HepG2 (cell line): ENCODE results near the gene IL17C. TPM values are rescaled to one million over a fixed set of nuclear protein-coding genes. Genes with fewer than 3 reads are reported as not detected.

ENCODE experiments used
- ARID3A ChIP-seq: IDR thresholded peaks from 2 replicates; pipeline ENCODE4 v1.6.1; 2012; ENCODE audit warnings: low read depth, low read length, improper control_type of control experiment
- CBX2 ChIP-seq, 2 experiments: fragments of 200-600 bp in 1 of 2; sonication (generic); formaldehyde crosslinking in 1 of 2; IDR thresholded peaks; 2 replicates each; pipeline versions ENCODE4 v1.7.0 to v1.8.1; 2018 to 2022; ENCODE audit warnings: low read depth in 2 of 2, low read length in 1 of 2, mild to moderate bottlenecking in 1 of 2, missing genetic modification reagents in 1 of 2
- CREB1 ChIP-seq, 2 experiments: fragments of 450-650 bp in 1 of 2; IDR thresholded peaks; 2 replicates each; pipeline ENCODE4 v1.6.1; 2016 to 2017; ENCODE audit warnings: control low read depth in 1 of 2, mild to moderate bottlenecking in 1 of 2, missing compliant biosample characterization in 1 of 2, missing genetic modification characterization in 1 of 2
- DNMT1 ChIP-seq: sonication (generic); formaldehyde crosslinking; IDR thresholded peaks from 2 replicates; pipeline ENCODE4 v1.5.1; 2020; ENCODE audit warnings: mild to moderate bottlenecking, missing genetic modification reagents
- FOSL1 ChIP-seq: sonication (generic); formaldehyde crosslinking; IDR thresholded peaks from 2 replicates; pipeline ENCODE4 v1.9.0; 2021; ENCODE audit warnings: missing genetic modification reagents, borderline replicate concordance
- GATAD1 ChIP-seq: IDR thresholded peaks from 2 replicates; pipeline ENCODE4 v1.6.1; 2016; ENCODE audit warnings: missing genetic modification reagents, missing compliant biosample characterization
- MXD1 ChIP-seq: sonication (generic); formaldehyde crosslinking; IDR thresholded peaks from 2 replicates; pipeline ENCODE4 v1.4.0; 2020; ENCODE audit warnings: mild to moderate bottlenecking, missing genetic modification reagents
- NFATC3 ChIP-seq: sonication (generic); formaldehyde crosslinking; IDR thresholded peaks from 2 replicates; pipeline ENCODE4 v1.5.1; 2020; ENCODE audit warnings: mild to moderate bottlenecking, missing genetic modification reagents
- PITX1 ChIP-seq: sonication (generic); formaldehyde crosslinking; IDR thresholded peaks from 2 replicates; pipeline ENCODE4 v1.5.1; 2020; ENCODE audit warnings: mild to moderate bottlenecking, missing genetic modification reagents
- SAFB2 ChIP-seq: sonication (generic); formaldehyde crosslinking; IDR thresholded peaks from 2 replicates; pipeline ENCODE4 v1.5.1; 2020; ENCODE audit warnings: missing genetic modification reagents, low read depth, mild to moderate bottlenecking, borderline replicate concordance
- SALL1 ChIP-seq: sonication (generic); formaldehyde crosslinking; IDR thresholded peaks from 2 replicates; pipeline ENCODE4 v1.8.0; 2022; ENCODE audit warnings: mild to moderate bottlenecking, missing genetic modification reagents
- SMARCC2 ChIP-seq: fragments of 450-650 bp; IDR thresholded peaks from 2 replicates; pipeline ENCODE4 v1.6.1; 2017; ENCODE audit warnings: antibody characterized with exemption, mild to moderate bottlenecking
- XBP1 ChIP-seq: sonication (generic); formaldehyde crosslinking; IDR thresholded peaks from 2 replicates; pipeline ENCODE4 v1.5.0; 2020; ENCODE audit warnings: missing genetic modification reagents
- ZNF20 ChIP-seq: sonication (generic); formaldehyde crosslinking; IDR thresholded peaks from 2 replicates; pipeline ENCODE4 v1.4.0; 2020; ENCODE audit warnings: mild to moderate bottlenecking, moderate library complexity, missing genetic modification reagents
- ZNF230 ChIP-seq: sonication (generic); formaldehyde crosslinking; IDR thresholded peaks from 2 replicates; pipeline ENCODE4 v1.4.0; 2020; ENCODE audit warnings: mild to moderate bottlenecking, missing genetic modification reagents
- ZNF317 ChIP-seq: sonication (generic); formaldehyde crosslinking; IDR thresholded peaks from 2 replicates; pipeline ENCODE4 v1.5.0; 2020; ENCODE audit warnings: mild to moderate bottlenecking, missing genetic modification reagents
- ZNF44 ChIP-seq: sonication (generic); formaldehyde crosslinking; IDR thresholded peaks from 2 replicates; pipeline ENCODE4 v1.5.1; 2020; ENCODE audit warnings: mild to moderate bottlenecking, missing genetic modification reagents
- ZNF513 ChIP-seq: sonication (generic); formaldehyde crosslinking; conservative IDR thresholded peaks from 2 replicates; pipeline ENCODE4 v1.5.0; 2020; ENCODE audit warnings: missing genetic modification reagents
- ZNF567 ChIP-seq: sonication (generic); formaldehyde crosslinking; IDR thresholded peaks from 2 replicates; pipeline ENCODE4 v1.8.1; 2023; ENCODE audit warnings: mild to moderate bottlenecking, missing genetic modification reagents, borderline replicate concordance
- ZNF672 ChIP-seq: sonication (generic); formaldehyde crosslinking; IDR thresholded peaks from 2 replicates; pipeline ENCODE4 v1.8.1; 2022; ENCODE audit warnings: missing genetic modification reagents
- ZNF766 ChIP-seq: sonication (generic); formaldehyde crosslinking; IDR thresholded peaks from 2 replicates; pipeline ENCODE4 v1.5.0; 2020; ENCODE audit warnings: missing genetic modification reagents, borderline replicate concordance
- ZNF770 ChIP-seq: sonication (generic); formaldehyde crosslinking; IDR thresholded peaks from 2 replicates; pipeline ENCODE4 v1.5.0; 2020; ENCODE audit warnings: mild to moderate bottlenecking, missing genetic modification reagents
- ZNF782 ChIP-seq: sonication (generic); formaldehyde crosslinking; IDR thresholded peaks from 2 replicates; pipeline ENCODE4 v1.4.0; 2020; ENCODE audit warnings: missing genetic modification reagents, mild to moderate bottlenecking, borderline replicate concordance
- polyA plus RNA-seq, 8 experiments: library from polyadenylated mRNA; depleted of rRNA in 3 of 8; stranded (reverse) in 7 of 8; unstranded in 1 of 8; fragments of >200 nt; fragmentation: Illumina TruSeq in 4 of 8; extraction: Trizol in 4 of 8; gene quantifications; 2 replicates each; pipeline versions ENCODE4 v1.2.1 to v1.2.3, GENCODE V29; 2011 to 2016; ENCODE audit warnings: low read depth in 4 of 8, missing spikeins in 1 of 8, mixed read lengths in 1 of 8; ENCODE audit not compliant: insufficient read depth in 1 of 8
- total RNA-seq, 5 experiments: library from RNA; depleted of rRNA; stranded (reverse); fragments of >200 nt; fragmentation: Illumina TruSeq; extraction: Trizol; gene quantifications; 2 replicates each; pipeline ENCODE4 v1.2.3, GENCODE V29; 2016; ENCODE audit warnings: low read depth in 1 of 5

IL17C gene
- total and polyA plus RNA-seq, 2 of the 13 experiments (the other 11 are each of a cell fraction or from before 2014, with no cell fraction given) = not detected

DNA sequence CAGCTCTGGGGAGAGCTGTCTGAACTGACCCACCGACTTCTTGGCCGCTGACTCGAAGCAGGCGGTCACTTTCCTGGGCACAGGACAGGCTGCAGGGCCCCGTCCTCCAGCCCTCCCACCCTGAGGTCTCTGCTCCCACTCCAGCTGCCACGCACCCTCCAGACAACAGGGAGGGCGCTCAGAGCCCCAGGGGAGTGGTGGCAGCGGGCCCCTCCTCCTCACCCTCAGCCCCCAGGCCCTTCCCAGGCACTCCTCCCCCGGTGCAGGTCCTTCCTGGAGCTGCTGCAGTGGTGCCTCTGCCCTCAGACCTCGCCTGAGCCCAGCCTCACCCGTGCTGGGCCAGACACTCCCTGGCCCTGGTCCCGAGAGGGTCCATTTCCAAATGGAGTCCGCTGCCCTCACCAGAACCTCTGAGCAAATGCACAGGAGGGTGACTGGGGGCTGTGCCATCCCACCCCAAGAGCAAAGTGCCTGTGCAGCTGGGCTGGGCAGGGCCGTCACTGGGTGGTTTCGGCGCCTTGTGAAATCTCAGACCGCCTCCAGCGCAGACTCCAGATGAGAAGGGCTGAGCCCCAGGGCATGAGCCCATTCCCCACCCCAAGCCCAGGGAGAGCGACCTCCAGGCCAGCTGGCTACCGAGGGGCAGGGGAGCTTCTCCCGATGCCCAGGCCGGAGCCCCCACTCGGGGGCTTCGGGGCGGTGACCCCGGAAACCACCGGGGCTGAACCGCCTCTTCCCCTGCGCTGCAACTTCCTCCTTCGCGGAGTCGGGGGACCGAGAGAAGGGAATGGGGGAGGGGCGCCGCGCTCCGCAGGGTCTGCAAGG, 11.8 kb downstream of the IL17C start (continued):
- peak; percentile 46; the same call in 1 of the 2 replicates for TF ChIP-seq ZNF317 (CRISPR knock-in tag)
- TF ChIP-seq PITX1 = 0 out of 2 replicates have a peak, but pooled peaks have one; percentile 15
- no peak for TF ChIP-seq ZNF770 (CRISPR knock-in tag)
- TF ChIP-seq ZNF230 = peak; percentile 73; the same call in 1 of the 2 replicates
- no peak for TF ChIP-seq SMARCC2
- TF ChIP-seq XBP1 (CRISPR knock-in tag) = no peak
- TF ChIP-seq SAFB2 (CRISPR knock-in tag) = no peak; the same call in none of the 2 replicates
- 0 out of 2 replicates have a peak, but pooled peaks have one; percentile 59 for TF ChIP-seq ZNF782
- no peak for TF ChIP-seq CBX2 (IDR thresholded peaks at IDR 0.05; ENCODE audit: low read depth, low read length)
- TF ChIP-seq CBX2 (CRISPR knock-in tag; IDR thresholded peaks at IDR 0.05; ENCODE audit: low read depth) = no peak
- no peak for TF ChIP-seq FOSL1 (CRISPR knock-in tag)
- TF ChIP-seq CREB1 (IDR thresholded peaks at IDR 0.05) = no peak
- TF ChIP-seq CREB1 (CRISPR knock-in tag; IDR thresholded peaks at IDR 0.05) = no peak
- no peak; the same call in 1 of the 2 replicates for TF ChIP-seq GATAD1
- TF ChIP-seq ZNF20 = no peak
- TF ChIP-seq SALL1 (CRISPR knock-in tag) = no peak; the same call in 1 of the 2 replicates
- TF ChIP-seq MXD1 (CRISPR knock-in tag) = no peak
- no peak for TF ChIP-seq ZNF44
- no peak for TF ChIP-seq ZNF513 (CRISPR knock-in tag)
- TF ChIP-seq ARID3A = no peak
- no peak for TF ChIP-seq ZNF672 (CRISPR knock-in tag)
- no peak for TF ChIP-seq NFATC3 (CRISPR knock-in tag)
- no peak; the same call in 1 of the 2 replicates for TF ChIP-seq ZNF567 (CRISPR knock-in tag)
- TF ChIP-seq ZNF766 = 0 out of 2 replicates have a peak, but pooled peaks have one; percentile 29
- TF ChIP-seq DNMT1 (CRISPR knock-in tag) = no peak; the same call in 1 of the 2 replicates
